Suprapubic skin (tissue), 4 donors: ENCODE data around the gene NR1H4.

Experiments
- POLR2A ChIP-seq, 2 donors: fragments of 450-650 bp; IDR thresholded peaks; one replicate each; pipeline ENCODE4 v1.6.1; 2017; ENCODE audit warnings: antibody characterized with exemption in 2 of 2, mild to moderate bottlenecking in 2 of 2, moderate library complexity in 2 of 2
- POLR2AphosphoS5 ChIP-seq, 3 donors: sonication (generic); formaldehyde crosslinking; IDR thresholded peaks; one replicate each; pipeline ENCODE4 v1.6.1; 2017; ENCODE audit warnings: antibody characterized with exemption in 3 of 3

DNA sequence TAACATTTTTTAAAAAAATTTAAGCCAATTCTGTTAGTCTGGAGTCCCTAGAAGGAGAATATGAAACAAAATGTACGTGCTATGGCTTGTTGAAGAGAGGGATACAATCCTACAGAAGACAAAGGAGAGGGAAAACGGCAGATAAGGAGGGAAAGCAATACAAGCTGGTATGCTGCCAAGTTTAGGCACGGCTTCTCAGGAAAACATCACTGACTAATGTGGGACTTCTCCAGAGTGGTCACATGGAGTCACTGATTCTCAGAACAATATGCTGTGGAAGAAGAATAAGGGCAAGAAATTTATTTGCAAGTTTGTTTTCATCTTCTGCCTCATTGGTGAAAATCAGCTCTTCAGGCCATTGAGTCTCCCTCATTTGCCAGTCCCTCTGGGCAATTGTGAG is 22.9 kb upstream of the NR1H4 start:
- TF ChIP-seq POLR2AphosphoS5 (IDR thresholded peaks at IDR 0.05) (no peak), POLR2A (IDR thresholded peaks at IDR 0.05) (no peak)
